Endodermal cell (in vitro differentiated cells): Measurements from ENCODE around the gene WHRN. TPM values are rescaled to one million over a fixed set of nuclear protein-coding genes. Genes with fewer than 3 reads are reported as not detected.

Experiments
- DNase-seq: peaks from one replicate; pipeline ENCODE4 v3.0.0-alpha.2; 2017
- H3K27ac ChIP-seq: 2 replicates; pipeline ENCODE4 v1.5.1; 2013; ENCODE audit warnings: mild to moderate bottlenecking, low read depth, low read length, moderate library complexity
- H3K27me3 ChIP-seq: 2 replicates; pipeline ENCODE4 v1.6.1; 2013; ENCODE audit warnings: mild to moderate bottlenecking, low read length, moderate library complexity; ENCODE audit not compliant: insufficient read depth, control insufficient read depth, poor library complexity, severe bottlenecking
- H3K36me3 ChIP-seq: 2 replicates; pipeline ENCODE4 v1.7.0; 2013; ENCODE audit warnings: mild to moderate bottlenecking, low read length, moderate library complexity; ENCODE audit not compliant: control insufficient read depth, insufficient read depth
- H3K4me1 ChIP-seq: one replicate; pipeline ENCODE4 v1.7.0; 2013; ENCODE audit warnings: low read length; ENCODE audit not compliant: control insufficient read depth, insufficient read depth
- H3K4me3 ChIP-seq: 2 replicates; pipeline ENCODE4 v1.5.1; 2013; ENCODE audit warnings: mild to moderate bottlenecking, low read length, moderate library complexity
- H3K9ac ChIP-seq: 2 replicates; pipeline ENCODE4 v1.6.1; 2013; ENCODE audit warnings: mild to moderate bottlenecking, low read length, moderate library complexity; ENCODE audit not compliant: poor library complexity, severe bottlenecking; ENCODE audit errors: extremely low read depth
- H3K9me3 ChIP-seq: 2 replicates; pipeline ENCODE4 v1.6.1; 2013; ENCODE audit warnings: mild to moderate bottlenecking, low read length, moderate library complexity; ENCODE audit not compliant: control insufficient read depth
- H3K27ac Mint-ChIP-seq: 2 replicates; pipeline ENCODE4 v1.8.0; 2020; ENCODE audit warnings: mixed read lengths
- H3K27me3 Mint-ChIP-seq: 2 replicates; pipeline ENCODE4 v1.8.0; 2021; ENCODE audit warnings: mild to moderate bottlenecking, mixed read lengths; ENCODE audit not compliant: insufficient read depth
- H3K36me3 Mint-ChIP-seq: 2 replicates; pipeline ENCODE4 v1.8.0; 2020; ENCODE audit warnings: low read depth, mixed read lengths
- H3K4me1 Mint-ChIP-seq: 2 replicates; pipeline ENCODE4 v1.8.0; 2020; ENCODE audit warnings: mixed read lengths
- H3K4me3 Mint-ChIP-seq: 2 replicates; pipeline ENCODE4 v1.8.0; 2020; ENCODE audit warnings: mild to moderate bottlenecking, moderate library complexity, mixed read lengths
- H3K9me3 Mint-ChIP-seq: 2 replicates; pipeline ENCODE4 v1.8.0; 2020; ENCODE audit warnings: mild to moderate bottlenecking, mixed read lengths
- WGBS, 2 experiments: methylation state at CpG; one replicate each; pipeline versions ENCODE4 v1.1.5 to v1.1.7; 2013; ENCODE audit warnings: missing lambda C conversion rate in 2 of 2, mixed read lengths in 1 of 2; ENCODE audit not compliant: insufficient coverage in 1 of 2, insufficient read length in 1 of 2; 5-methylcytosine and 5-hydroxymethylcytosine counted together
- total RNA-seq, 2 donors: library from RNA; stranded (reverse); fragmentation: NEBNext Ultra II Directional in 1 of 2; extraction: Animal tissue kit (Norgen Biotek cat#: 25700) in 1 of 2; gene quantifications; 2 replicates in 1 of 2; 3 replicates in 1 of 2; pipeline ENCODE4 v1.2.1, GENCODE V29; 2021
- TF ChIP-seq, protein P1 (sequence below): fragments of 200-600 bp; sonication (generic); conservative IDR thresholded peaks from 2 replicates; pipeline ENCODE4 v1.5.0; 2021; ENCODE audit warnings: antibody characterized with exemption, mild to moderate bottlenecking

WHRN gene
- total RNA-seq, 2 donors from 2014 or later, result 7.0 to 12.8 TPM

DNA sequence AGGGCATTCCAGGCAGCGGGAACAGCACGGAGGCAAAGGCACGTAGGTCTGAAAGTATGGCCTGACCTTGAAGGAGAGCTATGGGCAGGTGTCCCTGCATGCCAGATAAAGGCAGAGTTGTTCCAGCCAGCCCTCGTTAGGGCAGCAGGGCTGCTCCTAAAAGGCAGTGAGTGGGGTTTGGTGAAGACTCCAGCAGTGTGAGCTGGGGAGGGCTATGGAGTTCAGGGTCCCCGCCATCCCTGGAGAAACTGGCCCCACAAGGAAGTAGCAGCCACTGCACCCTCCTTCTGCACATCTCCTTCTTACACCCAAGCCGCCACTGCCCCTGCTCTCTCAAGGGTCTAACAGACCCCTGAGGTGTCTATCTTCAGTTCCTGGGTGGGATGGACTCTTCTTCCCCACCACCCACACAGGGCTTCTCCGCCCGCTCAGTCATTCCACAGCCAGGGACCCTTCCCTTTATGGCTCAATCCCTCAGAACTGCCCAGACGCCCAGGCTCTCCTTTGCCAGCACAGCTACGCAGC, 118.8 kb downstream of the WHRN start:
- TF ChIP-seq, protein P1, sequence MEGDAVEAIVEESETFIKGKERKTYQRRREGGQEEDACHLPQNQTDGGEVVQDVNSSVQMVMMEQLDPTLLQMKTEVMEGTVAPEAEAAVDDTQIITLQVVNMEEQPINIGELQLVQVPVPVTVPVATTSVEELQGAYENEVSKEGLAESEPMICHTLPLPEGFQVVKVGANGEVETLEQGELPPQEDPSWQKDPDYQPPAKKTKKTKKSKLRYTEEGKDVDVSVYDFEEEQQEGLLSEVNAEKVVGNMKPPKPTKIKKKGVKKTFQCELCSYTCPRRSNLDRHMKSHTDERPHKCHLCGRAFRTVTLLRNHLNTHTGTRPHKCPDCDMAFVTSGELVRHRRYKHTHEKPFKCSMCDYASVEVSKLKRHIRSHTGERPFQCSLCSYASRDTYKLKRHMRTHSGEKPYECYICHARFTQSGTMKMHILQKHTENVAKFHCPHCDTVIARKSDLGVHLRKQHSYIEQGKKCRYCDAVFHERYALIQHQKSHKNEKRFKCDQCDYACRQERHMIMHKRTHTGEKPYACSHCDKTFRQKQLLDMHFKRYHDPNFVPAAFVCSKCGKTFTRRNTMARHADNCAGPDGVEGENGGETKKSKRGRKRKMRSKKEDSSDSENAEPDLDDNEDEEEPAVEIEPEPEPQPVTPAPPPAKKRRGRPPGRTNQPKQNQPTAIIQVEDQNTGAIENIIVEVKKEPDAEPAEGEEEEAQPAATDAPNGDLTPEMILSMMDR, result no peak
- 71 to 74% methylated on average over 9 to 10 of the region's 10 CpGs for WGBS, 2 experiments
- no peak overlapping the region for H3K27ac ChIP-seq
- no peak for DNase-seq
- no peaks in the 10 kb centered on the region for H3K36me3 ChIP-seq
- Mint-ChIP-seq H3K27ac (no peak overlapping the region), H3K9me3 (no peaks in the 10 kb centered on the region), H3K27me3 (peaks cover 10% of the 10 kb centered on the region), H3K4me1 (peaks cover 48% of the 10 kb centered on the region), H3K4me3 (peak overlapping the region; percentile 56), H3K36me3 (no peaks in the 10 kb centered on the region)
- H3K4me1 ChIP-seq, result peaks cover 14% of the 10 kb centered on the region
- H3K9me3 ChIP-seq, result no peaks in the 10 kb centered on the region
- no peak overlapping the region for H3K4me3 ChIP-seq
- no peak overlapping the region for H3K9ac ChIP-seq
- H3K27me3 ChIP-seq, result peaks cover 29% of the 10 kb centered on the region

DNA sequence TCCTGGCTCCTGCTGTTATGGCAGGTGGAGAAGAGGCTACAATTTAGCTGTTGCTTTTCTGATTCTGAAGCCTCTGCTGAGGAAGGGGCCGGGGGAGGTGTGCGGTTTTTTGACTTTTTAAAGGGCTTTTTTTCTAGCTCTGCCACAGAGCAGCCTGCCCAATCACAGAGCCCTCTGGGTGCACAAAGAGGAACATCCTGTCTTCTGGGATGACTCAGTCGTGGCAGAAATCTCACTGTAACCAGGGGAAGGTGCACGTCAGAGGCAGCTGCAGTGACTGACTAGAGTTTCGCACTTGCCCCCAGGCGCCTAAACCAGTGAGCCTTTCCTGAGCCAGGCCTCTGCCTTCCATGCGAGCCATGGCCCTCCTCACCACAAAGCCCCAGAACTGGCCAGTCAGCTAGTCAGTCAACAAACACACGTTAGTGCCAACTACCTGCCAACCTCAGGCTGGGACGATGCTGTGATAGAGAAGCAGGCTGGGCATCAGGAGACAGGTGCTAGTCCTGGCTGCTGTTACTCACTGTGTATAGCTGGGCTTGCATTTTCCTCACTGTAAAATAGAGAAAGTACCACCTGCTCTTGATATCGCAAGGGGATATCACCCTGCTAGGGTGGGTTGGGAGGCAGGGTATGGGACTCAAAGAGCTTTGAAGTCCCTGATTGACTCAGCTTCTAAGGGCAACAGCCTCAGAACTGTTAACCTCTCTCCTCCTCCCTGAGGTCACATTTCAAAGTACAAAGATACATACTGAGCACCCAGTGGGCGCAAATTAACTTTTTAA, 119.7 kb downstream of the WHRN start:
- Histone ChIP-seq H3K36me3 (no peaks in the 10 kb centered on the region), H3K27me3 (peaks cover 21% of the 10 kb centered on the region), H3K4me1 (peaks cover 14% of the 10 kb centered on the region), H3K9me3 (no peaks in the 10 kb centered on the region), H3K4me3 (no peak overlapping the region), H3K9ac (no peak overlapping the region), H3K27ac (no peak overlapping the region)
- H3K4me1 Mint-ChIP-seq, result peaks cover 46% of the 10 kb centered on the region
- no peaks in the 10 kb centered on the region for H3K36me3 Mint-ChIP-seq
- H3K4me3 Mint-ChIP-seq, result no peak overlapping the region
- DNase-seq, result no peak
- H3K9me3 Mint-ChIP-seq, result no peaks in the 10 kb centered on the region
- peaks cover 8% of the 10 kb centered on the region for H3K27me3 Mint-ChIP-seq
- H3K27ac Mint-ChIP-seq, result no peak overlapping the region
- WGBS, 2 experiments, result 70 to 82% methylated on average over 5 to 11 of the region's 11 CpGs
- TF ChIP-seq, protein P1, result no peak

DNA sequence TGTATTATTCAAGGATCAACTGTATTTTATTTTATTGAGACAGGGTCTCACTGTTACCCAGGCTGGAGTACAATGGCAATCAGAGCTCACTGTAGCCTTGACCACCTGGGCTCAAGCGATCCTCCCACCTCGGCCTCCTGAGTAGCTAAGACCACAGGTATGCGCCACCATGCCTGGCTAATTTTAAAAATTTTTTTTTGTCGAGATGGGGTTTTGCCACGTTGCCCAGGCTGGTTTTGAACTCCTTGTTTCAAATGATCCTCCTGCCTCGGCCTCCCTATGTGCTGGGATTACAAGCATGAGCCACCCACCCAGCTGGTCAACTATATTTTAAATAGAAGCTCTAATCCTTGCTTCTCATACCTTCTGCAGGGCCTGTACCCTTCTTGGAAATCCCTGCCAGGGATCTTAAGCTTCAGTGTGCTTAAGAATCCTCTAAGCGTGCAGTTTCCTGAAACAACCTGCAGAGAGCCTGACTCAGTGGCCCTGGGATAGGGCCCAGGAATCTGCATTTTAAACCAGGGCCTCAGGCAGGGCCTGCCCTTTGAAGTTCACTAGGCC, 120.4 kb downstream of the WHRN start:
- H3K36me3 Mint-ChIP-seq, result peaks cover 3% of the 10 kb centered on the region
- H3K9me3 Mint-ChIP-seq, result no peaks in the 10 kb centered on the region
- no peaks in the 10 kb centered on the region for H3K36me3 ChIP-seq
- 86 to 87% methylated on average over 6 to 7 of the region's 7 CpGs for WGBS, 2 experiments
- no peaks in the 10 kb centered on the region for H3K9me3 ChIP-seq
- H3K27me3 Mint-ChIP-seq, result peaks cover 1% of the 10 kb centered on the region
- H3K4me3 ChIP-seq, result no peak overlapping the region
- no peak overlapping the region for H3K9ac ChIP-seq
- H3K4me3 Mint-ChIP-seq, result no peak overlapping the region
- H3K27me3 ChIP-seq, result peaks cover 15% of the 10 kb centered on the region
- no peak overlapping the region for H3K27ac Mint-ChIP-seq
- TF ChIP-seq, protein P1, result no peak
- H3K4me1 ChIP-seq, result peaks cover 14% of the 10 kb centered on the region
- no peak for DNase-seq
- H3K4me1 Mint-ChIP-seq, result peaks cover 39% of the 10 kb centered on the region
- no peak overlapping the region for H3K27ac ChIP-seq
